HPDE6-E6E7 (cell line): ENCODE data around the gene COL4A3.

Experiments used
- DNase-seq: peaks from one replicate; pipeline ENCODE4 v3.0.0; 2011; ENCODE audit warnings: missing footprints; ENCODE audit errors: extremely low spot score

Gene COL4A3

GRCh38 chr2:227292314-227292713 lies 127.9 kb downstream of the COL4A3 start:
- DNase-seq, result no peak

GRCh38 chr2:227293531-227293930 lies 129.1 kb downstream of the COL4A3 start:
- no peak for DNase-seq

GRCh38 chr2:227295806-227296205 lies 131.4 kb downstream of the COL4A3 start:
- no peak for DNase-seq

GRCh38 chr2:227296671-227297405 lies 132.4 kb downstream of the COL4A3 start:
- DNase-seq, result no peak

- DNase-seq, result no peak
These were observed 137.1 kb downstream of the COL4A3 start for GRCh38 chr2:227301523-227301922.

GRCh38 chr2:227308784-227309183 lies 144.4 kb downstream of the COL4A3 start:
- no peak for DNase-seq

- DNase-seq, result peak; percentile 35
These were observed 146.3 kb downstream of the COL4A3 start for GRCh38 chr2:227310756-227311110.

- no peak for DNase-seq
These were observed 147.6 kb downstream of the COL4A3 start for GRCh38 chr2:227311861-227312506.

GRCh38 chr2:227312579-227312978 lies 148.2 kb downstream of the COL4A3 start:
- no peak for DNase-seq

GRCh38 chr2:227313310-227313709 lies 148.9 kb downstream of the COL4A3 start:
- DNase-seq, result no peak

- DNase-seq, result no peak
These were observed 153.4 kb downstream of the COL4A3 start for GRCh38 chr2:227317834-227318233.

GRCh38 chr2:227320305-227321094 lies 156.1 kb downstream of the COL4A3 start:
- no peak for DNase-seq

- no peak for DNase-seq
These were observed 158.2 kb downstream of the COL4A3 start for GRCh38 chr2:227322530-227323205.

GRCh38 chr2:227323818-227324217 lies 159.4 kb downstream of the COL4A3 start:
- no peak for DNase-seq

GRCh38 chr2:227324642-227324994 lies 160.2 kb downstream of the COL4A3 start:
- peak; percentile 7 for DNase-seq

GRCh38 chr2:227324995-227325838 lies 160.8 kb downstream of the COL4A3 start, which contains the start of gene MFF:
MFF (plus strand) TSS chr2:227325251; CDS start chr2:227330666, 5,415 bp downstream.
- DNase-seq, result peak; percentile 94

- DNase-seq, result peak; percentile 13
These were observed 161.4 kb downstream of the COL4A3 start for GRCh38 chr2:227325839-227326195.

- no peak for DNase-seq
These were observed 162.4 kb downstream of the COL4A3 start for GRCh38 chr2:227326783-227327182.

GRCh38 chr2:227335713-227336112 lies 171.3 kb downstream of the COL4A3 start:
- DNase-seq, result no peak

GRCh38 chr2:227337442-227337841 lies 173.0 kb downstream of the COL4A3 start:
- DNase-seq, result no peak

GRCh38 chr2:227339098-227339599 lies 174.7 kb downstream of the COL4A3 start:
- DNase-seq, result no peak
